IMR-90 (cell line): ENCODE data around the gene TRAP1. TPM values are rescaled to one million over a fixed set of nuclear protein-coding genes. Genes with fewer than 3 reads are reported as not detected.
A peak's percentile ranks its signal among the peaks of the same experiment; 100 is the strongest.

Experiments
- ATAC-seq: fragments of 200-7000 bp; cut with Tn5 transposase; 2 replicates; pipeline ENCODE4 v1.9.1; 2020; ENCODE audit warnings: low read depth, mild to moderate bottlenecking, moderate library complexity
- BruUV-seq: library from RNA; stranded (reverse); fragments of 400-500 nt; replicated peaks from 2 replicates; lab custom pipeline; 2021; lab: Mats Ljungman, UMichigan
- CTCF ChIA-PET: fragments of 300-600 bp; formaldehyde crosslinking; extraction: SDS; loops from one replicate; lab custom pipeline; 2021; ENCODE audit warnings: antibody characterized with exemption; lab: Yijun Ruan, JAX
- POLR2A ChIA-PET: fragments of 300-600 bp; sonication (Branson Sonifier 250); formaldehyde crosslinking; loops from one replicate; lab custom pipeline; 2022; ENCODE audit warnings: antibody characterized with exemption; ENCODE audit not compliant: unreplicated experiment; lab: Charles Lee
- DNase-seq: peaks from one replicate; pipeline ENCODE4 v3.0.0; 2013
- H2AFZ ChIP-seq: replicated peaks from 2 replicates; pipeline ENCODE3; 2013; ENCODE audit warnings: low read length, mild to moderate bottlenecking; ENCODE audit not compliant: poor library complexity
- H2AK5ac ChIP-seq: 2 replicates; pipeline ENCODE4 v1.6.1; 2013; ENCODE audit warnings: low read depth, low read length, inconsistent platforms
- H2AK9ac ChIP-seq: replicated peaks from 2 replicates; pipeline ENCODE3; 2013; ENCODE audit warnings: mild to moderate bottlenecking, low read depth, low read length, moderate library complexity; ENCODE audit not compliant: poor library complexity
- H2BK120ac ChIP-seq: 2 replicates; pipeline ENCODE4 v1.6.1; 2013; ENCODE audit warnings: low read depth, low read length, inconsistent platforms
- H2BK15ac ChIP-seq: 3 replicates; pipeline ENCODE4 v1.6.1; 2013; ENCODE audit warnings: low read depth, low read length, inconsistent platforms
- H2BK20ac ChIP-seq: 2 replicates; pipeline ENCODE4 v1.6.1; 2013; ENCODE audit warnings: low read depth, mild to moderate bottlenecking, inconsistent platforms, low read length, moderate library complexity
- H2BK5ac ChIP-seq: 2 replicates; pipeline ENCODE4 v1.6.1; 2013; ENCODE audit warnings: mild to moderate bottlenecking, low read depth, low read length, inconsistent platforms; ENCODE audit not compliant: poor library complexity, severe bottlenecking
- H3K14ac ChIP-seq: replicated peaks from 2 replicates; pipeline ENCODE4 v1.6.1; 2013; ENCODE audit warnings: low read depth, low read length, inconsistent platforms
- H3K18ac ChIP-seq: 2 replicates; pipeline ENCODE4 v1.6.1; 2013; ENCODE audit warnings: low read depth, low read length, control low read depth
- H3K23ac ChIP-seq: 2 replicates; pipeline ENCODE4 v1.6.1; 2013; ENCODE audit warnings: low read depth, low read length, inconsistent platforms
- H3K27ac ChIP-seq: 2 replicates; pipeline ENCODE4 v1.5.1; 2013; ENCODE audit warnings: mild to moderate bottlenecking, control low read depth, low read length; ENCODE audit not compliant: insufficient read depth
- H3K27me3 ChIP-seq: 2 replicates; pipeline ENCODE4 v1.6.1; 2013; ENCODE audit warnings: low read length; ENCODE audit not compliant: control insufficient read depth, insufficient read depth
- H3K36me3 ChIP-seq: 2 replicates; pipeline ENCODE4 v1.6.1; 2013; ENCODE audit warnings: low read length, mixed read lengths; ENCODE audit not compliant: control insufficient read depth, insufficient read depth
- H3K4ac ChIP-seq: 2 replicates; pipeline ENCODE4 v1.6.1; 2013; ENCODE audit warnings: low read depth, low read length, inconsistent platforms
- H3K4me1 ChIP-seq: 2 replicates; pipeline ENCODE4 v1.6.1; 2013; ENCODE audit warnings: low read length, mixed read lengths; ENCODE audit not compliant: control insufficient read depth, insufficient read depth
- H3K4me2 ChIP-seq: 2 replicates; pipeline ENCODE4 v1.6.1; 2013; ENCODE audit warnings: low read depth, mild to moderate bottlenecking, control low read depth, low read length, moderate library complexity
- H3K4me3 ChIP-seq: 2 replicates; pipeline ENCODE4 v1.5.1; 2013; ENCODE audit warnings: low read depth, mild to moderate bottlenecking, control low read depth, low read length, moderate library complexity; ENCODE audit not compliant: insufficient read depth
- H3K56ac ChIP-seq: 2 replicates; pipeline ENCODE4 v1.6.1; 2013; ENCODE audit warnings: low read length, inconsistent platforms; ENCODE audit not compliant: insufficient read depth; ENCODE audit errors: extremely low read depth
- H3K79me1 ChIP-seq, 2 experiments: 2 replicates each; pipeline ENCODE4 v1.6.1; 2013; ENCODE audit warnings: low read length in 2 of 2, inconsistent platforms in 1 of 2, low read depth in 1 of 2
- H3K9ac ChIP-seq: 2 replicates; pipeline ENCODE4 v1.6.1; 2013; ENCODE audit warnings: low read depth, low read length, control low read depth
- H3K9me1 ChIP-seq: 2 replicates; pipeline ENCODE4 v1.6.1; 2013; ENCODE audit warnings: low read length, inconsistent platforms; ENCODE audit not compliant: insufficient read depth
- H3K9me3 ChIP-seq: 2 replicates; pipeline ENCODE4 v1.6.1; 2013; ENCODE audit warnings: low read length; ENCODE audit not compliant: control insufficient read depth, insufficient read depth
- H4K20me1 ChIP-seq: 2 replicates; pipeline ENCODE4 v1.6.1; 2013; ENCODE audit warnings: low read length, inconsistent platforms; ENCODE audit not compliant: insufficient read depth
- H4K5ac ChIP-seq: 2 replicates; pipeline ENCODE4 v1.6.1; 2013; ENCODE audit warnings: mild to moderate bottlenecking, low read depth, low read length, control low read depth
- H4K8ac ChIP-seq, 2 experiments: 2 replicates each; pipeline ENCODE4 v1.6.1; 2013; ENCODE audit warnings: low read depth in 2 of 2, low read length in 2 of 2, control low read depth in 1 of 2, inconsistent platforms in 1 of 2
- H4K91ac ChIP-seq: 2 replicates; pipeline ENCODE4 v1.6.1; 2013; ENCODE audit warnings: low read depth, low read length, inconsistent platforms; ENCODE audit not compliant: insufficient read depth
- BHLHE40 ChIP-seq: fragments of 150-350 bp; IDR thresholded peaks from 2 replicates; pipeline ENCODE4 v1.6.1; 2016; ENCODE audit warnings: mild to moderate bottlenecking, low read depth, low read length
- CEBPB ChIP-seq: IDR thresholded peaks from 2 replicates; pipeline ENCODE4 v1.6.1; 2012; ENCODE audit warnings: low read depth, low read length, improper control_type of control experiment
- CTCF ChIP-seq: conservative IDR thresholded peaks from 2 replicates; pipeline ENCODE4 v1.5.1; 2012; ENCODE audit warnings: mild to moderate bottlenecking, low read depth, low read length, improper control_type of control experiment
- ELK1 ChIP-seq: fragments of 150-350 bp; IDR thresholded peaks from 2 replicates; pipeline ENCODE4 v1.6.1; 2016; ENCODE audit warnings: low read depth, mild to moderate bottlenecking, low read length, moderate library complexity, borderline replicate concordance
- FOS ChIP-seq: fragments of 150-350 bp; IDR thresholded peaks from 2 replicates; pipeline ENCODE4 v1.6.1; 2016; ENCODE audit warnings: low read depth, low read length
- MAZ ChIP-seq: IDR thresholded peaks from 2 replicates; pipeline ENCODE4 v1.6.1; 2012; ENCODE audit warnings: low read depth, mild to moderate bottlenecking, low read length, improper control_type of control experiment, moderate library complexity, borderline replicate concordance
- MXI1 ChIP-seq: IDR thresholded peaks from 2 replicates; pipeline ENCODE4 v1.6.1; 2012; ENCODE audit warnings: low read depth, mild to moderate bottlenecking, low read length, moderate library complexity, borderline replicate concordance
- POLR2A ChIP-seq: IDR thresholded peaks from 2 replicates; pipeline ENCODE4 v1.6.1; 2012; ENCODE audit warnings: mild to moderate bottlenecking, low read depth, low read length
- RAD21 ChIP-seq: IDR thresholded peaks from 2 replicates; pipeline ENCODE4 v1.6.1; 2012; ENCODE audit warnings: low read length, improper control_type of control experiment
- RCOR1 ChIP-seq: IDR thresholded peaks from 2 replicates; pipeline ENCODE4 v1.6.1; 2012; ENCODE audit warnings: mild to moderate bottlenecking, low read length, improper control_type of control experiment; ENCODE audit not compliant: insufficient replicate concordance
- SMC3 ChIP-seq: fragments of 150-350 bp; IDR thresholded peaks from 2 replicates; pipeline ENCODE4 v1.6.1; 2016; ENCODE audit warnings: low read depth, mild to moderate bottlenecking, antibody characterized with exemption, low read length, moderate library complexity
- USF2 ChIP-seq: fragments of 150-350 bp; IDR thresholded peaks from 2 replicates; pipeline ENCODE4 v1.6.1; 2017; ENCODE audit warnings: mild to moderate bottlenecking, antibody characterized with exemption, low read length, low read depth
- WGBS, 2 experiments: methylation state at CpG; one replicate each; pipeline versions ENCODE4 v1.1.5 to v1.1.7; 2013; ENCODE audit warnings: missing lambda C conversion rate in 2 of 2; ENCODE audit not compliant: insufficient read length in 1 of 2; ENCODE audit errors: extremely low coverage in 2 of 2; 5-methylcytosine and 5-hydroxymethylcytosine counted together
- dilution Hi-C: fragments of 300-500 bp; cut with HindIII; formaldehyde crosslinking; loops from one replicate; pipeline ENCODE4 v1.14.3; 2018; ENCODE audit warnings: low sequenced_read_pairs; ENCODE audit not compliant: unreplicated experiment
- in situ Hi-C: fragments of 300-500 bp; cut with MboI; formaldehyde crosslinking; loops from 3 replicates; pipeline ENCODE4 v1.14.3; 2019; ENCODE audit warnings: low sequenced_read_pairs, inconsistent platforms, mixed read lengths
- intact Hi-C: fragments of 100-400 bp; cut with micrococcal nuclease; formaldehyde crosslinking; loops from 2 replicates; pipeline ENCODE4 v1.10.0; 2022
- polyA plus RNA-seq, 3 experiments: library from polyadenylated mRNA; depleted of rRNA; stranded (reverse); fragments of >200 nt; gene quantifications; 2 replicates each; pipeline ENCODE4 v1.2.3, GENCODE V29; 2012; ENCODE audit warnings: low replicate concordance in 1 of 3
- total RNA-seq: library from RNA; depleted of rRNA; stranded (reverse); fragments of >200 nt; gene quantifications from 2 replicates; pipeline ENCODE4 v1.2.3, GENCODE V29; 2012

Gene TRAP1
- total and polyA plus RNA-seq, 2 of the 4 experiments (the other 2 are of a cell fraction): 139 to 145 TPM

- intact Hi-C loops: loop anchor here (1.0 to 10.0 kb wide), 5 partner anchors 163 to 564 kb away; partner anchors contain the start of gene ADCY9
- Histone ChIP-seq H3K4me2 (peak overlapping the region; percentile 60; the same call in 1 of the 2 replicates), H3K9me3 (no peaks in the 10 kb centered on the region), H3K4ac (peak overlapping the region; percentile 66), H3K4me1 (peaks cover 6% of the 10 kb centered on the region), H2BK20ac (no peak overlapping the region), H3K27ac (no peak overlapping the region), H3K79me1 (peaks cover 10 to 42% of the 10 kb centered on the region in 2 experiments), H4K8ac (peak overlapping the region in 1 of 2 experiments; percentile 90; a peak in 2 of 4 replicates), H2AK5ac (peak overlapping the region; percentile 51), H3K4me3 (no peak overlapping the region), H2BK5ac (no peak overlapping the region), H3K18ac (no peak overlapping the region), H2AFZ (peak overlapping the region; percentile 91), H3K27me3 (no peaks in the 10 kb centered on the region), H4K5ac (peak overlapping the region; percentile 51; the same call in 1 of the 2 replicates), H4K91ac (peak overlapping the region; percentile 37; the same call in 1 of the 2 replicates), H3K23ac (peak overlapping the region; percentile 50; the same call in 1 of the 2 replicates), H3K9me1 (0 out of 2 replicates have a peak, but pooled peaks cover 7% of the 10 kb centered on the region), H2AK9ac (peak overlapping the region; percentile 79), H3K9ac (no peak overlapping the region), H2BK15ac (no peak overlapping the region), H3K14ac (peak overlapping the region; percentile 62; the same call in 1 of the 2 replicates), H3K36me3 (peaks cover 12% of the 10 kb centered on the region), H2BK120ac (peak overlapping the region; percentile 70), H3K56ac (peak overlapping the region; percentile 11; the same call in 1 of the 2 replicates), H4K20me1 (peaks cover 4% of the 10 kb centered on the region; the same call in 1 of the 2 replicates)
- dilution Hi-C loops: no loop called here
- in situ Hi-C loops: no loop called here
- DNase-seq (peak; percentile 94), ATAC-seq (peak; percentile 98)
- WGBS, 2 experiments: 23% methylated on average over 9 of the region's 18 CpGs; no CpG with 5 or more reads in 1 of the 2 experiments
- ChIA-PET CTCF (interaction anchor here (0.7 to 1.3 kb wide), 6 partner anchors 9 to 356 kb away, joined by 3 to 6 read pairs (median 4); no protein-coding TSS in a partner anchor), POLR2A (interaction anchor here (0.7 kb wide), 1 partner anchor 80 kb away, joined by 3 read pairs; no protein-coding TSS in a partner anchor)
- TF ChIP-seq BHLHE40: peak; percentile 9; the same call in 1 of the 2 replicates
- TF ChIP-seq MAZ: peak; percentile 76; the same call in 1 of the 2 replicates
- no peak for TF ChIP-seq USF2
- TF ChIP-seq CTCF: peak; percentile 96
- TF ChIP-seq SMC3: peak; percentile 90
- TF ChIP-seq CEBPB: no peak
- peak; percentile 84 for TF ChIP-seq RAD21
- TF ChIP-seq MXI1: no peak
- no peak for TF ChIP-seq ELK1
- TF ChIP-seq FOS: peak; percentile 77; the same call in 1 of the 2 replicates
- no peak for TF ChIP-seq POLR2A
- no peak for TF ChIP-seq RCOR1
- no TSS peak for BruUV-seq
These were observed 26.8 kb downstream of the TRAP1 start for GRCh38 chr16:3690470-3690928.
